Subcutaneous abdominal adipose tissue (tissue), 5 donors: ENCODE measurements around the gene ID3.

ENCODE experiments used
- H3K27ac ChIP-seq: one replicate; pipeline ENCODE4 v1.7.0; 2013; ENCODE audit warnings: low read depth, mild to moderate bottlenecking, inconsistent platforms, low read length, moderate library complexity
- H3K27me3 ChIP-seq, 5 donors: one replicate each; pipeline ENCODE4 v1.7.0; 2013; ENCODE audit warnings: low read length in 5 of 5, inconsistent platforms in 1 of 5; ENCODE audit not compliant: control insufficient read depth in 5 of 5, insufficient read depth in 4 of 5
- H3K36me3 ChIP-seq, 5 donors: one replicate each; pipeline ENCODE4 v1.7.0; 2013; ENCODE audit warnings: low read length in 5 of 5; ENCODE audit not compliant: control insufficient read depth in 5 of 5, insufficient read depth in 5 of 5
- H3K4me1 ChIP-seq, 5 donors: one replicate each; pipeline ENCODE4 v1.7.0; 2013; ENCODE audit warnings: low read length in 5 of 5, mild to moderate bottlenecking in 3 of 5, moderate library complexity in 1 of 5; ENCODE audit not compliant: control insufficient read depth in 5 of 5, insufficient read depth in 5 of 5
- H3K4me3 ChIP-seq, 5 donors: one replicate each; pipeline ENCODE4 v1.7.0; 2013; ENCODE audit warnings: low read length in 5 of 5, low read depth in 1 of 5
- H3K9ac ChIP-seq, 5 donors: one replicate each; pipeline ENCODE4 v1.7.0; 2013; ENCODE audit warnings: low read length in 5 of 5, mild to moderate bottlenecking in 4 of 5, moderate library complexity in 3 of 5
- H3K9me3 ChIP-seq, 5 donors: one replicate each; pipeline ENCODE4 v1.7.0; 2013; ENCODE audit warnings: low read length in 5 of 5; ENCODE audit not compliant: control insufficient read depth in 5 of 5
- donor health status: healthy.
- donor health status: healthy.
- donor health status: healthy.
- donor health status: healthy.
- donor health status: healthy.

Gene ID3

GRCh38 chr1:23527366-23527765 lies 31.9 kb downstream of the ID3 start:
- Histone ChIP-seq H3K9ac (no peak overlapping the region), H3K4me3 (no peak overlapping the region), H3K27ac (no peak overlapping the region), H3K9me3 (no peaks in the 10 kb centered on the region), H3K4me1 (peaks cover 0 to 39% (median 27%) of the 10 kb centered on the region in 5 donors), H3K36me3 (no peaks in the 10 kb centered on the region), H3K27me3 (peaks cover 0 to 16% (median 12%) of the 10 kb centered on the region in 5 donors)

- H3K27me3 ChIP-seq, result peaks cover 0 to 16% (median 12%) of the 10 kb centered on the region in 5 donors
- no peaks in the 10 kb centered on the region for H3K9me3 ChIP-seq
- H3K9ac ChIP-seq, result no peak overlapping the region
- H3K27ac ChIP-seq, result no peak overlapping the region
- no peaks in the 10 kb centered on the region for H3K36me3 ChIP-seq
- H3K4me1 ChIP-seq, result peaks cover 0 to 34% (median 23%) of the 10 kb centered on the region in 5 donors
- H3K4me3 ChIP-seq, result no peak overlapping the region
These were observed 32.8 kb downstream of the ID3 start for GRCh38 chr1:23526329-23527041.

GRCh38 chr1:23525558-23526250 lies 33.6 kb downstream of the ID3 start:
- no peak overlapping the region for H3K9ac ChIP-seq
- H3K27ac ChIP-seq, result no peak overlapping the region
- no peak overlapping the region for H3K4me3 ChIP-seq
- H3K27me3 ChIP-seq, result peaks cover 0 to 16% (median 11%) of the 10 kb centered on the region in 5 donors
- H3K9me3 ChIP-seq, result no peaks in the 10 kb centered on the region
- H3K36me3 ChIP-seq, result no peaks in the 10 kb centered on the region
- peaks cover 0 to 28% (median 16%) of the 10 kb centered on the region in 5 donors for H3K4me1 ChIP-seq

GRCh38 chr1:23524716-23525401 lies 34.4 kb downstream of the ID3 start:
- peaks cover 0 to 21% (median 11%) of the 10 kb centered on the region in 5 donors for H3K4me1 ChIP-seq
- H3K9ac ChIP-seq, result no peak overlapping the region
- no peaks in the 10 kb centered on the region for H3K9me3 ChIP-seq
- H3K27ac ChIP-seq, result no peak overlapping the region
- no peak overlapping the region for H3K4me3 ChIP-seq
- H3K36me3 ChIP-seq, result no peaks in the 10 kb centered on the region
- peaks cover 0 to 10% (median 4%) of the 10 kb centered on the region in 5 donors for H3K27me3 ChIP-seq

GRCh38 chr1:23524163-23524562 lies 35.1 kb downstream of the ID3 start:
- H3K27me3 ChIP-seq, result peaks cover 0 to 3% (median 2%) of the 10 kb centered on the region in 5 donors
- no peak overlapping the region for H3K27ac ChIP-seq
- peaks cover 0 to 21% (median 11%) of the 10 kb centered on the region in 5 donors for H3K4me1 ChIP-seq
- H3K9ac ChIP-seq, result no peak overlapping the region
- no peaks in the 10 kb centered on the region for H3K9me3 ChIP-seq
- no peaks in the 10 kb centered on the region for H3K36me3 ChIP-seq
- no peak overlapping the region for H3K4me3 ChIP-seq

- peaks cover 0 to 7% (median 0%) of the 10 kb centered on the region in 5 donors for H3K4me1 ChIP-seq
- H3K27me3 ChIP-seq, result no peaks in the 10 kb centered on the region
- H3K9ac ChIP-seq, result no peak overlapping the region
- no peaks in the 10 kb centered on the region for H3K36me3 ChIP-seq
- H3K27ac ChIP-seq, result no peak overlapping the region
- H3K9me3 ChIP-seq, result peaks cover 0 to 4% (median 0%) of the 10 kb centered on the region in 5 donors
- H3K4me3 ChIP-seq, result no peak overlapping the region
These were observed 36.9 kb downstream of the ID3 start for GRCh38 chr1:23522244-23522982.

- H3K36me3 ChIP-seq, result no peaks in the 10 kb centered on the region
- H3K9me3 ChIP-seq, result peaks cover 0 to 4% (median 0%) of the 10 kb centered on the region in 5 donors
- no peak overlapping the region for H3K9ac ChIP-seq
- no peak overlapping the region for H3K27ac ChIP-seq
- peaks cover 0 to 7% (median 0%) of the 10 kb centered on the region in 5 donors for H3K4me1 ChIP-seq
- no peaks in the 10 kb centered on the region for H3K27me3 ChIP-seq
- H3K4me3 ChIP-seq, result no peak overlapping the region
These were observed 37.7 kb downstream of the ID3 start for GRCh38 chr1:23521588-23521987.

GRCh38 chr1:23517581-23517980 lies 41.7 kb downstream of the ID3 start:
- Histone ChIP-seq H3K9ac (no peak overlapping the region), H3K36me3 (no peaks in the 10 kb centered on the region), H3K27ac (no peak overlapping the region), H3K4me1 (no peaks in the 10 kb centered on the region), H3K27me3 (no peaks in the 10 kb centered on the region), H3K9me3 (peaks cover 0 to 4% (median 0%) of the 10 kb centered on the region in 5 donors), H3K4me3 (no peak overlapping the region)

GRCh38 chr1:23515905-23516304 lies 43.4 kb downstream of the ID3 start:
- Histone ChIP-seq H3K4me1 (no peaks in the 10 kb centered on the region), H3K9me3 (peaks cover 0 to 4% (median 0%) of the 10 kb centered on the region in 5 donors), H3K9ac (no peak overlapping the region), H3K36me3 (no peaks in the 10 kb centered on the region), H3K27ac (no peak overlapping the region), H3K27me3 (no peaks in the 10 kb centered on the region), H3K4me3 (no peak overlapping the region)
